DND-41 (cell line): ENCODE results near the gene HCN1.

Experiments used
- ATAC-seq: fragments of 200-7000 bp; cut with Tn5 transposase; 3 replicates; pipeline ENCODE4 v1.9.1; 2021; ENCODE audit warnings: low read depth; ENCODE audit not compliant: insufficient read depth
- DNase-seq: peaks from one replicate; pipeline ENCODE4 v3.0.0-alpha.2; 2020
- H2AFZ ChIP-seq: 2 replicates; pipeline ENCODE4 v1.6.0; 2012; ENCODE audit warnings: low read depth, low read length
- H3K27ac ChIP-seq: 2 replicates; pipeline ENCODE4 v1.5.1; 2012; ENCODE audit warnings: low read length, inconsistent platforms
- H3K27me3 ChIP-seq: fragments of 200-600 bp; sonication (generic); 2 replicates; pipeline ENCODE4 v1.6.0; 2012; ENCODE audit warnings: low read length, mild to moderate bottlenecking, inconsistent platforms; ENCODE audit not compliant: insufficient read depth, poor library complexity
- H3K36me3 ChIP-seq: 2 replicates; pipeline ENCODE4 v1.5.1; 2012; ENCODE audit warnings: low read length, inconsistent platforms; ENCODE audit not compliant: insufficient read depth
- H3K4me1 ChIP-seq: 2 replicates; pipeline ENCODE4 v1.5.1; 2012; ENCODE audit warnings: mild to moderate bottlenecking, low read length; ENCODE audit not compliant: insufficient read depth
- H3K4me2 ChIP-seq: 2 replicates; pipeline ENCODE4 v1.6.0; 2012; ENCODE audit warnings: mild to moderate bottlenecking, moderate library complexity, low read length, inconsistent platforms; ENCODE audit not compliant: insufficient read depth
- H3K4me3 ChIP-seq, 2 experiments: fragments of 200-600 bp in 1 of 2; shearing (Covaris generic) in 1 of 2; 2 replicates each; pipeline ENCODE4 v1.5.1; 2012 to 2016; ENCODE audit warnings: inconsistent platforms in 2 of 2, low read length in 2 of 2, mild to moderate bottlenecking in 2 of 2, low read depth in 1 of 2, moderate library complexity in 1 of 2
- H3K79me2 ChIP-seq: 2 replicates; pipeline ENCODE4 v1.6.0; 2012; ENCODE audit warnings: low read length, inconsistent platforms; ENCODE audit not compliant: insufficient read depth
- H3K9ac ChIP-seq: 2 replicates; pipeline ENCODE4 v1.6.0; 2012; ENCODE audit warnings: low read depth, mild to moderate bottlenecking, inconsistent platforms, low read length, moderate library complexity
- H3K9me3 ChIP-seq: 2 replicates; pipeline ENCODE4 v1.5.1; 2012; ENCODE audit warnings: low read length, moderate library complexity, mild to moderate bottlenecking, inconsistent platforms; ENCODE audit not compliant: insufficient read depth, severe bottlenecking
- H4K20me1 ChIP-seq: 2 replicates; pipeline ENCODE4 v1.6.0; 2012; ENCODE audit warnings: low read length; ENCODE audit not compliant: insufficient read depth
- EZH2 ChIP-seq: IDR thresholded peaks from 3 replicates; pipeline ENCODE4 v1.6.1; 2012; ENCODE audit warnings: borderline replicate concordance, low read depth, mild to moderate bottlenecking, moderate library complexity, low read length, inconsistent platforms; ENCODE audit not compliant: severe bottlenecking
- TF ChIP-seq, protein P1 (sequence below): IDR thresholded peaks from 2 replicates; pipeline ENCODE4 v1.5.1; 2012; ENCODE audit warnings: borderline replicate concordance, low read length, moderate library complexity, mild to moderate bottlenecking; ENCODE audit not compliant: poor library complexity, severe bottlenecking; ENCODE audit errors: extremely low read depth

The HCN1 gene

DNA sequence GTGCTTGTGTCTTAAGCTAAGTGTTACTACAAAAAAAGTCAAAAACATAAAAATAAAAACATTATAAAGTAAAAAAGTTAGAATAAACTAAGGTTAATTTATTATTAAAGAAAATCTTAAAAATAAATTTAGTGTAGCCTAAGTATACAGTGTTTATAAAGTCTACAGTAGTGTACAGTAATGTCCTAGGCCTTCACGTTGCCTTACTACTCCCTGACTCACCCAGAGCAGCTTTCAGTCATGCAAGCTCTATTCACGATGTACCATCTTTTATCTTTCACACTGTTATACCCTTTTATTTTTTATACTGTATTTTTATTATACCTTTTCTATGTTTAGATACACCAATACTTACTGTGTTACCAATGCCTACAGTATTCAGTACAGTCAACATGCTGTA lies 288.1 kb downstream of the HCN1 start:
- Histone ChIP-seq H3K4me1 (no peaks in the 10 kb centered on the region), H3K79me2 (no peaks in the 10 kb centered on the region), H3K36me3 (no peaks in the 10 kb centered on the region), H3K4me3 (no peak overlapping the region), H3K9me3 (no peaks in the 10 kb centered on the region), H3K27ac (no peak overlapping the region), H3K4me2 (no peak overlapping the region), H2AFZ (no peak overlapping the region), H3K9ac (no peak overlapping the region), H4K20me1 (no peaks in the 10 kb centered on the region), H3K27me3 (no peaks in the 10 kb centered on the region)
- TF ChIP-seq, protein P1, sequence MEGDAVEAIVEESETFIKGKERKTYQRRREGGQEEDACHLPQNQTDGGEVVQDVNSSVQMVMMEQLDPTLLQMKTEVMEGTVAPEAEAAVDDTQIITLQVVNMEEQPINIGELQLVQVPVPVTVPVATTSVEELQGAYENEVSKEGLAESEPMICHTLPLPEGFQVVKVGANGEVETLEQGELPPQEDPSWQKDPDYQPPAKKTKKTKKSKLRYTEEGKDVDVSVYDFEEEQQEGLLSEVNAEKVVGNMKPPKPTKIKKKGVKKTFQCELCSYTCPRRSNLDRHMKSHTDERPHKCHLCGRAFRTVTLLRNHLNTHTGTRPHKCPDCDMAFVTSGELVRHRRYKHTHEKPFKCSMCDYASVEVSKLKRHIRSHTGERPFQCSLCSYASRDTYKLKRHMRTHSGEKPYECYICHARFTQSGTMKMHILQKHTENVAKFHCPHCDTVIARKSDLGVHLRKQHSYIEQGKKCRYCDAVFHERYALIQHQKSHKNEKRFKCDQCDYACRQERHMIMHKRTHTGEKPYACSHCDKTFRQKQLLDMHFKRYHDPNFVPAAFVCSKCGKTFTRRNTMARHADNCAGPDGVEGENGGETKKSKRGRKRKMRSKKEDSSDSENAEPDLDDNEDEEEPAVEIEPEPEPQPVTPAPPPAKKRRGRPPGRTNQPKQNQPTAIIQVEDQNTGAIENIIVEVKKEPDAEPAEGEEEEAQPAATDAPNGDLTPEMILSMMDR: no peak
- TF ChIP-seq EZH2: no peak
- DNase-seq (no peak), ATAC-seq (no peak)

DNA sequence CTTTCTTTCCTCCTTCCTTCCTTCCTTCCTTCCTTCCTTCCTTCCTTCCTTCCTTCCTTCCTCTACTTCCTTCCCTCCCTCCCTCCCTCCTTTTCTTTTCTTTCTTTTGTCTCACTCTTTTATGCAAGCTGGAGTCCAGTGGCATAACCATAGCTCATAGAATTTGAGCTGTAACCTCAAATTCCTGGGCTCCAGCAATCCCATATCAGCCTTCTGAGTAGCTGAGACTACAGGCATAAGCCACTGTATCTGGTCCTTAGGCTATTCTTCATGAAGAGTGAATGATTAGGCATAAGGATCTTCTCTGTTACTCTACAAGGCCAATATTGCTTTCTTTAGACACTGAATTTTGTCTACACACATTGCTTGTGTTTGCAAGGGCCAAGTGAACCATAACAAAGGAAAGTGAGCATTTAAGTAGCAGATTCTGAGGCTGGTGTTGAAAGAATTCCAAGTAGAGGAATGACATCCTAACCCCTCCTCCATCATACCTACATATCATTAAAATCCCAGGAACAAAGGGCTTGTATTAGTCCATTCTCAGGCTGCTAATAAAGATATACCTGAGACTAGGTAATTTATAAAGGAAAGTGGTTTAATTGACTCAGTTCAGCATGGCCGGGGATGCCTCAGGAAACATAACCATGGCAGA lies 293.2 kb downstream of the HCN1 start:
- TF ChIP-seq, protein P1: no peak
- no peak for TF ChIP-seq EZH2

DNA sequence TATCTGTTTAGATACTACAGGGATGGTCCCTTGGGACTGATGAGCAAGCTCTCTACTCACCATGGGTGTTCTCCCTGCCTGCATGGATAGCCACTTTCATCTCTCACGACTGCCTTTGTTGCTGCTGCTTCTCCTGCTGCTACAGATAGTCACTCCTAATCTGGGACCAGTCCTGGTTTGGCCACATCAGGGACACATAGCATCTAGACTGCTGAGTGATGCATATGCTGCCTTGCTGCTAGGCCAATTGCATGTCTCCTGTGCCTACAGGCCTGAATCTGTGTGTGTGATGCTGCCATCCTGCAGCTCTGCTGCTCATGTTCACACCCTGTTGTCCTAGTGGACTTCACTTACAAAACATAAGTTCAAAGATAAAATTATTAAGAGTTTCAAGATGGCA lies 297.1 kb downstream of the HCN1 start:
- no peak overlapping the region for H2AFZ ChIP-seq
- TF ChIP-seq EZH2: no peak
- H3K79me2 ChIP-seq: no peaks in the 10 kb centered on the region
- no peak overlapping the region for H3K27ac ChIP-seq
- H3K9ac ChIP-seq: no peak overlapping the region
- no peak overlapping the region for H3K4me2 ChIP-seq
- H3K4me3 ChIP-seq: no peak overlapping the region
- no peak for DNase-seq
- no peaks in the 10 kb centered on the region for H4K20me1 ChIP-seq
- H3K4me1 ChIP-seq: no peaks in the 10 kb centered on the region
- no peaks in the 10 kb centered on the region for H3K27me3 ChIP-seq
- no peaks in the 10 kb centered on the region for H3K36me3 ChIP-seq
- H3K9me3 ChIP-seq: no peaks in the 10 kb centered on the region
- ATAC-seq: no peak

More for the DNA sequence above, 293.2 kb downstream of the HCN1 start:
- Histone ChIP-seq H3K79me2 (no peaks in the 10 kb centered on the region), H3K4me2 (no peak overlapping the region), H3K27ac (no peak overlapping the region), H4K20me1 (no peaks in the 10 kb centered on the region), H2AFZ (no peak overlapping the region), H3K36me3 (no peaks in the 10 kb centered on the region), H3K9me3 (no peaks in the 10 kb centered on the region), H3K4me3 (no peak overlapping the region), H3K27me3 (no peaks in the 10 kb centered on the region), H3K9ac (no peak overlapping the region), H3K4me1 (no peaks in the 10 kb centered on the region)
- ATAC-seq (no peak), DNase-seq (no peak)

DNA sequence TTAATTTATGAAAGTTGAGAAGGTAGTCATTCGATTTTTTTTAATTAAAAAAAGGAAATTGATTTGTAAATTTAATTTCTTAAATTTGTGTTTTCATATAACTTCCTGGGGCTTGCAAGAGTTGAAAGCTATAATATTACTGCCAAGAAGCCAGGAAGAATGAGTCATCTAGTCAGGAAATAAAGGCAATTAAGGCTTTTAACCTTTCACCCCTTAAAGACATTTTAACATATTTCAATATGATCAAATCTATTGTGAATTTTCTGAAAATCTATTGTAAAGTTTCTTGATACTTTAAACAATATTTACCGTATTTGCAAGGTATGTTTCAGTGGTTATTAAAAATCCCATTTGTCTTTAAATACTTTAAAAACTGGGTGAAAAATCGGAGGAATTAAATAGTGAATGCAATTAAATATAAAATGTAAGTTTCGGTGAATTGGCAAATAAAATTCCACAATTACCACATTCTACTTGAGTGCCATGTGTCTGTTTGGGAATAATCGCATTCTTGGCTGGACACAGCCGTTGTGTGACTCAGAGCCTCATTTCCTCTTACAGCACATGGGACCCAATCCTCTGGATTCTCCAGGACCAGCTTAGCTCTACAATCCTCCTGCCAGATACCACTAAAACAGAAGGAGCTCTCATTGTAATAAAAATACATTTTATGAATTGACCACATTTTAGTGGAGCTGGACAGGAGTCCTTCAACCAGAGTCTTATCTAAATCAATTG lies 310.7 kb downstream of the HCN1 start:
- Histone ChIP-seq H3K4me3 (no peak overlapping the region), H3K4me2 (no peak overlapping the region), H3K4me1 (no peaks in the 10 kb centered on the region), H3K36me3 (no peaks in the 10 kb centered on the region), H3K27ac (no peak overlapping the region), H3K79me2 (no peaks in the 10 kb centered on the region), H3K9me3 (no peaks in the 10 kb centered on the region), H4K20me1 (no peaks in the 10 kb centered on the region), H2AFZ (no peak overlapping the region), H3K27me3 (no peaks in the 10 kb centered on the region), H3K9ac (no peak overlapping the region)
- ATAC-seq (no peak), DNase-seq (no peak)
- TF ChIP-seq EZH2: no peak
- TF ChIP-seq, protein P1: no peak
